NCI-H82 (cell line): ENCODE results near the gene PXDC1.
"Not testable (repeated sequence)": the region's sequence is repeated elsewhere in the genome, so short reads cannot be mapped to it uniquely, and the experiment has no call there.

ENCODE experiments used
- DNase-seq: peaks from one replicate; lab custom pipeline; 2025; lab: John Stamatoyannopoulos, UW

The PXDC1 gene

DNA sequence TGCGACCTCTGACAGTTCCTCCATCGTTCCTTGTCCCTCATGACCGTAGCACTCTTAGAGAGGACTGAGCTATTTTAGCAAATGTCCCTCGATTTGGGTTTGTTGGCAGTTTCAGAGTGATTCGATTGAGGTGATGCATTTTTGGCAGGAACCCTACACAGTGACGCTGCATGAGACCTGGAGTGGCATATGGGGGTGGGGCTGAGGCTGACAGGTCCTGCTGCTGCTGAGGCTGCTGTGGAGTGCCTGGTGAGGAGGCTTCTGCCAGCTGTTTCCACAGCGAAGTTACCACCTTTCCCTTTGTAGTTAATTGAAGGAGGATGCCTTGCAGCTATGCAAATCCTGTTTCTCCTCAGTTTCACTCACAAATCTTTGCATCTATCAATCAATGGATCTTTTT, 19.8 kb downstream of the PXDC1 start:
- no peak for DNase-seq

DNA sequence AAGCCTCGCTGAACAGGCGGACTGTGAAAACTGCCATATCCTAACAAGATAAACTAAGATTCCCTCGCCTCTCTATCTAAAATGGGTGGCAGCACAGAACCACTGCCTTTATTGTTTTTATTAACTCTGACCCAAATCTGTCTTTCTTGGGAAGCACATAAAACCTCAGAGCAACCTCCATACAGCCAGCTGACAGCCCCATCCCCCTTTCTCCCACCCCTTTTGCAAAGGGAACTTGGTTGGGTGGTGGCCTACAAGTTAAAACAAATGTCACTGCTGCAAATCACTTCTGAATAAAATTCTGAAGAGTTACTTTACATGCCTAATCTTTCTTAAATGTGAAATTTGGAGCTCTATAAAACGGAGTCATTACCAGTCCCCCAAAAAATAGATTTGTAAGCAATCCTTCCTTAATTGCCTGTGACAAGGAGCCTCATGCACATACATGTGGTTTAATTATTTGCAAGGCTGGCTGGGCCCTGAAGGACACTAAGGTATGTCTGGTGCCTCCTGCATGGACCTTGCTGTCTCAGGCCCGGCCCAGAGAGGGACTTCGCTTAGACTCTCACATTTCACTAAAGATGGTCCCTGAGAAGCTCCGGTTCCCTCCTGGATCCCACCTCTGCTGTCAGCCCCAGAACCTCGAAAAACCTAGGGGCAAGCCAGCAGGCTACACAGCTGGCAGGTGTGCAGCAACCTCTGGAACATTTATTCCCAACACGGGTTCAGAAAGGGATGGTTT, 21.7 kb downstream of the PXDC1 start:
- DNase-seq = no peak

DNA sequence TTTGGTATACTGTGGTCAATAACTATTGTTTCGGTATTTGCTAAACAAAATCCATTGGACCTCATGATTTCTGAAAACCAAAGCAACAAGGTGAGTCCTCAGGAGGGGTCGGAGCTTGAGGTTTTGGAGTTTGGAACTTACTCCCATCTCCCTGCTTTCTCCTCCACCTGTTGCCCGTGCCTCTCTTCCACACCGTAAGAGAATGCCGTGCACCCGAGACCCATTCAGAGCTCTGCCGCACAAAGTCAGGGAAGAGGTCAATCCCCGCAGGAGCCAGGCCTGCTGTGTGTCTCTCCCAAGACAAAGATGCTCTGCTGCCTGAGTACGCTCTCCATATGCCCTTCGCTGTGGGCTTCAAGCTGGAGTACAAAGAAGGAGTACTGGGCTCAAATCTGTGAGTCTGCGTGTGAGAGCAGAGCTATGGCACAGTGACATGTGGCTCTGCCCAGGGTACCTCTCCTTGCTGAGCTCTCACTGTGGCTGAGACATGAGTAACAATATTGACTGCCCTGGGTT, 23.9 kb downstream of the PXDC1 start:
- DNase-seq = no peak

- no peak for DNase-seq
Observed at GRCh38 chr6:3727036-3727435, 24.5 kb downstream of the PXDC1 start.

- DNase-seq = no peak
Observed at GRCh38 chr6:3726421-3726820, 25.1 kb downstream of the PXDC1 start.

GRCh38 chr6:3725145-3726047, 26.1 kb downstream of the PXDC1 start:
- no peak for DNase-seq

- no peak for DNase-seq
Observed at GRCh38 chr6:3724451-3725144, 26.9 kb downstream of the PXDC1 start.

- DNase-seq = no peak
Observed at GRCh38 chr6:3723966-3724365, 27.5 kb downstream of the PXDC1 start.

GRCh38 chr6:3723251-3723650, 28.3 kb downstream of the PXDC1 start:
- DNase-seq = no peak

GRCh38 chr6:3722785-3723184, 28.7 kb downstream of the PXDC1 start:
- no peak for DNase-seq

GRCh38 chr6:3721810-3722621, 29.5 kb downstream of the PXDC1 start:
- DNase-seq = no peak

DNA sequence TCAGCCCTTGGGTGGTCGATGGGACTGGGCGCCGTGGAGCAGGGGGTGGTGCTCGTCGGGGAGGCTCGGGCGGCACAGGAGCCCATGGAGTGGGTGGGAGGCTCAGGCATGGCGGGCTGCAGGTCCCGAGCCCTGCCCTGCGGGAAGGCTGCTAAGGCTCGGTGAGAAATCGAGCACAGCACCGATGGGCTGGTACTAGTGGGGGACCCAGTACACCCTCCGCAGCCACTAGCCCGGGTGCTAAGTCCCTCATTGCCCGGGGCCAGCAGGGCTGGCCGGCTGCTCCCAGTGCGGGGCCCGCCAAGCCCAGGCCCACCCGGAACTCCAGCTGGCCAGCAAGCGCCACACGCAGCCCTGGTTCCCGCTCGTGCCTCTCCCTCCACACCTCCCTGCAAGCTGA, 30.7 kb downstream of the PXDC1 start:
- DNase-seq = not testable (repeated sequence)

DNA sequence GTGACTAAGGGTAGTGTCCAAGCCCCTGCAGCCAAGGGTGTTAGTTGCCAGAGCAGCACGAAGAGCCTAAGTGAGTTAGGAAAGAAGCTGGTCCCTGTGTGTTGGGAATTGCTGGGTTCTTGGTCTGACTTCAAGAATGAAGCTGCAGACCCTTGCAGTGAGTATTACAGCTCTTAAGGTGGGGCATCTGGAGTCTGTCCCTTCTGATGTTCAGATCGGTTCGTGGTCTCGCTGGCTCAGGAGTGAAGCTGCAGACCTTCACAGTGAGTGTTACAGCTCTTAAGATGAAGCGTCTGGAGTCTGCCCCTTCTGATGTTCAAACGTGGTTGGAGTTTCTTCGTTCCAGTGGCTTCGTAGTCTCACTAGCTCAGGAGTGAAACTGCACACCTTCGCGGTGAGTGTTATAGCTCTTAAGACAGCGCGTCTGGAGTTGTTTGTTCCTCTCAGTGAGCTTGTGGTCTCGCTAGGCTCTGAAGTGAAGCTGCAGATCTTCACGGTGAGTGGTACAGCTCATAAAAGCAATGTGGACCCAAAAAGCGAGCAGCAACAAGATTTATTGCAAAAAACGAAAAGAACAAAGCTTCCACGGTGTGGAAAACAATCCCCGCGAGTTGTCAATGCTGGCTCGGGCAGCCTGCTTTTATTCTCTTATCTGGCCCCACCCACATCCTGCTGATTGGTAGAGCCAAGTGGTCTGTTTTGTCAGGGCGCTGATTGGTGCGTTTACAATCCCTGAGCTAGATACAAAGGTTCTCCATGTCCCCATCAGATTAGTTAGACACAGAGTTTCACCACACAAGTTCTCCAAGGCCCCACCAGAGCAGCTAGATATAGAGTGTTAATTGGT, 31.8 kb downstream of the PXDC1 start:
- DNase-seq = no peak

GRCh38 chr6:3718407-3718806, 33.1 kb downstream of the PXDC1 start:
- no peak for DNase-seq

DNA sequence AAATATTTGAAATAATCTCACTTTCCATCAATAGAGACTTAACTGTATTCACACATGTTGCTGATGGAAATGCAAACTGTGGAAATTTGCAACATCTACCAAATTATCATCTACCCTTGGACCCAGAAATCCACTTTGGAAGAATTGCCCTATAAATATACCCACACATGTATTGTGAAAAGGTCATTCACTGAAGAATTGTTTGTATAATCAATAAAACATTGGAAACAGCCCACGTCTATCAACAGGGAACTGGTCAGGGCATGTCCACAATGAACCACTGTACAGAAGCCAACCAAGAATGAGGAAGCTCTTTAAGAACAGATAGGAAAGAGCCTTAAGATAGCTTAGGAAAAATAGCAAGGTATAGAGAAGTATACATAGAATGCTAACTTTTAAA, 36.2 kb downstream of the PXDC1 start:
- no peak for DNase-seq

GRCh38 chr6:3714768-3715167, 36.7 kb downstream of the PXDC1 start:
- no peak for DNase-seq

GRCh38 chr6:3714111-3714510, 37.4 kb downstream of the PXDC1 start:
- no peak for DNase-seq

GRCh38 chr6:3712827-3713665, 38.5 kb downstream of the PXDC1 start:
- peak; percentile 47 for DNase-seq

GRCh38 chr6:3711776-3712175, 39.7 kb downstream of the PXDC1 start:
- DNase-seq = no peak

- DNase-seq = no peak
Observed at GRCh38 chr6:3710403-3710802, 41.1 kb downstream of the PXDC1 start.
